ENCODE data around the gene HOXB5.

The HOXB5 gene

GRCh38 chr17:48604770-48605329 is 11.3 kb upstream of the HOXB5 start, which contains the start of gene HOXB6:
HOXB6 (minus strand) TSS chr17:48604986; CDS start chr17:48598150, 6,836 bp downstream.
- DNase-seq (ENCODE audit: low read depth in 2 of 3, low spot score in 1 of 3): no peak

- no peak for DNase-seq (ENCODE audit: low read depth in 2 of 3, low spot score in 1 of 3)
Measured at GRCh38 chr17:48603959-48604769, 10.6 kb upstream of the HOXB5 start.

GRCh38 chr17:48601539-48602425 is 8.2 kb upstream of the HOXB5 start:
- no peak for DNase-seq (ENCODE audit: low read depth in 2 of 3, low spot score in 1 of 3)

- DNase-seq (ENCODE audit: low read depth in 2 of 3, low spot score in 1 of 3): no peak
Measured at GRCh38 chr17:48601207-48601538, 7.6 kb upstream of the HOXB5 start.

- no peak for DNase-seq (ENCODE audit: low read depth in 2 of 3, low spot score in 1 of 3)
Measured at GRCh38 chr17:48600244-48601098, 6.9 kb upstream of the HOXB5 start.

GRCh38 chr17:48599354-48599753 is 5.8 kb upstream of the HOXB5 start:
- no peak for DNase-seq (ENCODE audit: low read depth in 2 of 3, low spot score in 1 of 3)

- no peak for DNase-seq (ENCODE audit: low read depth in 2 of 3, low spot score in 1 of 3)
Measured at GRCh38 chr17:48598736-48599135, 5.2 kb upstream of the HOXB5 start.

GRCh38 chr17:48597778-48598631 is 4.4 kb upstream of the HOXB5 start:
- no peak for DNase-seq (ENCODE audit: low read depth in 2 of 3, low spot score in 1 of 3)

- no peak for DNase-seq (ENCODE audit: low read depth in 2 of 3, low spot score in 1 of 3)
Measured at GRCh38 chr17:48597528-48597777, 3.9 kb upstream of the HOXB5 start.

GRCh38 chr17:48596735-48597527 is 3.4 kb upstream of the HOXB5 start:
- no peak for DNase-seq (ENCODE audit: low read depth in 2 of 3, low spot score in 1 of 3)

GRCh38 chr17:48596000-48596734 is 2.6 kb upstream of the HOXB5 start:
- no peak for DNase-seq (ENCODE audit: low read depth in 2 of 3, low spot score in 1 of 3)

GRCh38 chr17:48595278-48595999 is 1.9 kb upstream of the HOXB5 start:
- DNase-seq (ENCODE audit: low read depth in 2 of 3, low spot score in 1 of 3): no peak

GRCh38 chr17:48594538-48595277 is 1.1 kb upstream of the HOXB5 start:
- no peak for DNase-seq (ENCODE audit: low read depth in 2 of 3, low spot score in 1 of 3)

GRCh38 chr17:48593840-48594537 is 410 bp upstream of the HOXB5 start:
- DNase-seq (ENCODE audit: low read depth in 2 of 3, low spot score in 1 of 3): peak; percentile 69 to 80 (median 77)

- no peak for DNase-seq (ENCODE audit: low read depth in 2 of 3, low spot score in 1 of 3)
Measured at GRCh38 chr17:48592577-48592976, 1.0 kb downstream of the HOXB5 start.

- DNase-seq (ENCODE audit: low read depth in 2 of 3, low spot score in 1 of 3): no peak
Measured at GRCh38 chr17:48592057-48592514, 1.5 kb downstream of the HOXB5 start.
